ENCODE results near the gene ZBED3.
A peak's percentile ranks its signal among the peaks of the same experiment; 100 is the strongest.

ZBED3 gene

GRCh38 chr5:77076961-77077828 lies 9.9 kb downstream of the ZBED3 start:
- peak; percentile 51 for DNase-seq (ENCODE audit: low spot score)

- DNase-seq (ENCODE audit: low spot score), result no peak
Observed at GRCh38 chr5:77074745-77075144, 12.3 kb downstream of the ZBED3 start.

- DNase-seq (ENCODE audit: low spot score), result no peak
Observed at GRCh38 chr5:77073667-77074066, 13.4 kb downstream of the ZBED3 start.

- no peak for DNase-seq (ENCODE audit: low spot score)
Observed at GRCh38 chr5:77066823-77067442, 20.2 kb downstream of the ZBED3 start.

- no peak for DNase-seq (ENCODE audit: low spot score)
Observed at GRCh38 chr5:77066184-77066583, 20.9 kb downstream of the ZBED3 start.

GRCh38 chr5:77065256-77065655 lies 21.8 kb downstream of the ZBED3 start:
- DNase-seq (ENCODE audit: low spot score), result no peak

- DNase-seq (ENCODE audit: low spot score), result no peak
Observed at GRCh38 chr5:77064040-77064439, 23.0 kb downstream of the ZBED3 start.

- DNase-seq (ENCODE audit: low spot score), result no peak
Observed at GRCh38 chr5:77046416-77047073, 40.5 kb downstream of the ZBED3 start.

GRCh38 chr5:77035950-77036349 lies 51.1 kb downstream of the ZBED3 start:
- DNase-seq (ENCODE audit: low spot score), result no peak

- no peak for DNase-seq (ENCODE audit: low spot score)
Observed at GRCh38 chr5:77033338-77033737, 53.7 kb downstream of the ZBED3 start.

GRCh38 chr5:77032635-77033034 lies 54.5 kb downstream of the ZBED3 start:
- no peak for DNase-seq (ENCODE audit: low spot score)

GRCh38 chr5:77031891-77032290 lies 55.2 kb downstream of the ZBED3 start:
- DNase-seq (ENCODE audit: low spot score), result no peak

GRCh38 chr5:77030097-77031071 lies 56.7 kb downstream of the ZBED3 start, which contains the start of gene AGGF1:
TSS of gene AGGF1 (plus strand) at chr5:77030404. CDS start at chr5:77030767, 363 bp downstream.
- DNase-seq (ENCODE audit: low spot score), result peak; percentile 94

- DNase-seq (ENCODE audit: low spot score), result no peak
Observed at GRCh38 chr5:77029376-77029885, 57.7 kb downstream of the ZBED3 start.

- peak; percentile 85 for DNase-seq (ENCODE audit: low spot score)
Observed at GRCh38 chr5:77028631-77029375, 58.3 kb downstream of the ZBED3 start.

GRCh38 chr5:77024490-77024889 lies 62.6 kb downstream of the ZBED3 start:
- DNase-seq (ENCODE audit: low spot score), result no peak

GRCh38 chr5:77022511-77023417 lies 64.3 kb downstream of the ZBED3 start:
- DNase-seq (ENCODE audit: low spot score), result no peak
